ENCODE data around the gene TRPM1. TPM values are rescaled to one million over a fixed set of nuclear protein-coding genes. Genes with fewer than 3 reads are reported as not detected.

The TRPM1 gene
- total RNA-seq, 1 donor from 2014 or later: not detected

DNA sequence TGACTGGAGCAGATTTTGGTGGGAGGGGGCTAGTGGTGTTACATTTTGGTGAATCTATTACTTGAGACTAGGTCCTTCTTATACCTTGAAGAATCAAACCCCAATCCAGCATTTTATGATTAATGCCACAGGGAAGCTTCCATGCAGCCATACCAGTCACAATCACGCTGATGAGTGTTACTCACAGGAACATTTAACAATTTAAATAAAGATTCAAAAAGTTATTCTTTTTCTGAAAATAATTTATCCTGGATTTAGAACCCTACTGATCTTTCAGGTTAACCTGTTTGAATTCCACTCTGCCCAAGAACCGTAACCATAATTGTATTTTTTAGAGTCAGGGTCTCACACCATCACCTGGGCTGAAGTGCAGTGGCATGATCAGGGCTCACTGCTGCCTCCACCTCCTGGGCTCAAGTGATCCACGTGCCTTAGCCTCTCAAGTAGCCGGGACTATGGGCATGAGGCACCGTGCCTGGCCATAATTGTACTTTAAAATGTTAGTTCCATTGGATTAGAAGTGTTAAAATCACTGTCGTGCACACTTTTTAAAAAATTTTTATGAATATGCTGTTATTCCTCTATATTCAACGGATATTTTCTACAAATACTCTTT, 109.2 kb downstream of the TRPM1 start:
- H3K4me3 Mint-ChIP-seq: peak overlapping the region; percentile 78
- H3K4me1 Mint-ChIP-seq: peaks cover 17% of the 10 kb centered on the region
- peaks cover 12% of the 10 kb centered on the region for H3K9me3 Mint-ChIP-seq
- TF ChIP-seq CTCF (IDR thresholded peaks at IDR 0.05; ENCODE audit: unreplicated experiment): no peak
- no peak for DNase-seq (ENCODE audit: low spot score in 2 of 2, unreplicated experiment in 2 of 2)
- H3K36me3 Mint-ChIP-seq: no peaks in the 10 kb centered on the region
- no peaks in the 10 kb centered on the region for H3K27me3 Mint-ChIP-seq (ENCODE audit: low read depth)
- H3K27ac Mint-ChIP-seq: peak overlapping the region; percentile 93

DNA sequence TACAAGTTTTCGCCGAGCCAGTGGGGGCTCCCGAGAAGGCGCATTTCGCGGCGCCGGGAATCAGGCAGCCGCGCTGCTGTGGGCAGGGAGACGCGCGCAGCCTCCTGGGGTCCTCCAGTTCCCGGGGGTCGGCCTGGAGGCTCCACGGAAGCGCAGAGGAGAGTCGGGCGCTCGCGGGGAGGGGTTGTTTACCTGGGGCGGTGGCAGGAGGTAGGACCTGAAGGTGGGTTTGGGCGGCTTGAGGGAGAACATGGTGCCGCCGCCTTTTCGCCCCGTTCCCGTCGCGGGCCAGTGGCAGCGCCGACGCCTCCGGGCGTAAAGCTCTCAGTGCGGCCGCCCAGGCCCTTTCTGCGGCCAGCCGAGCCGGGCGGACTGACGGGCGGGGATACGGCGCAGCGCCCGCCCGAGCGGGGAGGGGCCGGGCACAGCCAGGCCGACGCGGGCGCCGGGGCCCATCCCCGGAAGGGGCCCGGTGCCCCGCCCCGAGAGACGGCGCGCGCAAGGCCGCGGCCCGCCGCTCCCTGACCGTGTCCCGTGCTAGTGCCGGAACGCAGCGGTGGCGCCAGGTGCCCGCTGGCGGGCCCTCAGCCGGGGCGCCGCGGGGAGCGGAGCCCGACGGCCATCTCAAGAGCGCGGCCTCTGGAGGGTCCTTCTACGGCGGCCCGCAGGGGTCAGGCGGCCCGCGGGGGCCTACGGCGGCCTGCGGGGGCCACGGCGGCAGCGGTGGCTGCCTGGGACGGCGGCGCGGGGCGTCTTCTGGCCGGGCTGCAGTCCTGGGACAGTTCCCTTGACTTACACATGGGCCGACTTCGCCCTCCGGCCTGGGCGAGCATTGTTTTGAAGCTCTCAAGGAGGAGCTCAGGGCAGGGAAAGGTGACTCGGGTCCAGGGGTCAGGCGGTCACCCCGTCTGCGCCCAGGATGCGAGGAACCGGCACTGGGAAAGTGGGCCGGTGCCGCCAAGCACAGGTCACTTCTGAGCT, 110.0 kb downstream of the TRPM1 start, which contains the start of gene MTMR10:
TSS of gene MTMR10 (minus strand) at position 374 of the 981 bp plus-strand sequence. CDS start at position 252, 122 bp downstream.
- peaks cover 18% of the 10 kb centered on the region for H3K4me1 Mint-ChIP-seq
- no peak for TF ChIP-seq CTCF (IDR thresholded peaks at IDR 0.05; ENCODE audit: unreplicated experiment)
- peak within 1 kb of the TSS; percentile 98 for H3K27ac Mint-ChIP-seq
- peak; percentile 51 to 76 for DNase-seq (ENCODE audit: low spot score in 2 of 2, unreplicated experiment in 2 of 2)
- peak within 1 kb of the TSS; percentile 96 for H3K4me3 Mint-ChIP-seq
- peaks cover 9% of the 10 kb centered on the region for H3K9me3 Mint-ChIP-seq
- peaks cover 3% of the 10 kb centered on the region for H3K36me3 Mint-ChIP-seq
- no peaks in the 10 kb centered on the region for H3K27me3 Mint-ChIP-seq (ENCODE audit: low read depth)

GRCh38 chr15:30990446-30991254, 110.9 kb downstream of the TRPM1 start:
- H3K4me1 Mint-ChIP-seq: peaks cover 18% of the 10 kb centered on the region
- peaks cover 2% of the 10 kb centered on the region for H3K9me3 Mint-ChIP-seq
- TF ChIP-seq CTCF (IDR thresholded peaks at IDR 0.05; ENCODE audit: unreplicated experiment): no peak
- peaks cover 5% of the 10 kb centered on the region for H3K36me3 Mint-ChIP-seq
- peak overlapping the region; percentile 96 for H3K4me3 Mint-ChIP-seq
- no peaks in the 10 kb centered on the region for H3K27me3 Mint-ChIP-seq (ENCODE audit: low read depth)
- peak overlapping the region; percentile 98 for H3K27ac Mint-ChIP-seq
- DNase-seq (ENCODE audit: low spot score in 2 of 2, unreplicated experiment in 2 of 2): no peak

GRCh38 chr15:30990036-30990435, 111.5 kb downstream of the TRPM1 start:
- DNase-seq (ENCODE audit: low spot score in 2 of 2, unreplicated experiment in 2 of 2): no peak
- Mint-ChIP-seq H3K4me3 (peak overlapping the region; percentile 96), H3K27me3 (ENCODE audit: low read depth) (no peaks in the 10 kb centered on the region), H3K9me3 (no peaks in the 10 kb centered on the region), H3K36me3 (peaks cover 6% of the 10 kb centered on the region), H3K27ac (peak overlapping the region; percentile 98), H3K4me1 (peaks cover 22% of the 10 kb centered on the region)
- no peak for TF ChIP-seq CTCF (IDR thresholded peaks at IDR 0.05; ENCODE audit: unreplicated experiment)

DNA sequence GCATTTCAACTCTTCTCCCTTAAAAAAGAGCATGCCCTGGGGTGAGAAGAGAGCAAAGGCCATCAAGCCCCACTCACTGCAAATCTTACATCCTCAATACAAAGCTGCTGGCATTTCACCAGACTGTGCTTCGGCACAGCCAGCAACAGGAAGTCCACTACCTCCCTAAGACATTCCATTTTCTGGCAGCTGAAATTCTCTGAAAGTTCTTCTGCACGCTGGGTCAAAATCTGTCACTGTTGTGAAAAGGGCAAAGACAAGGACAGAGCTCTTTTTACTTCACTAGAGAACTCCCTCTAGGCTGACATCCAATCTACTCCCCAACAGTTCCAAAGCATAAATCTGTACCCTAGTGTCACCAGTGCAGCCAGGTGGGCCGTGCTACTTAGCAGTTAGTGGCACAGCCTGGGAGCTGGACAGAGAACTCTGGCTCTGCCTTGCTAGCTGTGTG, 116.4 kb downstream of the TRPM1 start:
- Mint-ChIP-seq H3K9me3 (no peaks in the 10 kb centered on the region), H3K27ac (no peak overlapping the region)
- DNase-seq (ENCODE audit: low spot score in 2 of 2, unreplicated experiment in 2 of 2): no peak

More for the DNA sequence above, 116.4 kb downstream of the TRPM1 start:
- Mint-ChIP-seq H3K36me3 (peaks cover 18% of the 10 kb centered on the region), H3K4me3 (no peak overlapping the region), H3K4me1 (peaks cover 24% of the 10 kb centered on the region), H3K27me3 (ENCODE audit: low read depth) (no peaks in the 10 kb centered on the region)
- TF ChIP-seq CTCF (IDR thresholded peaks at IDR 0.05; ENCODE audit: unreplicated experiment): no peak
